HepG2 (cell line): ENCODE measurements around the gene CMTM1. TPM values are rescaled to one million over a fixed set of nuclear protein-coding genes. Genes with fewer than 3 reads are reported as not detected.

ENCODE experiments used
- HMGA1 ChIP-seq: sonication (generic); formaldehyde crosslinking; conservative IDR thresholded peaks from 2 replicates; pipeline ENCODE4 v1.4.0; 2020; ENCODE audit warnings: missing genetic modification reagents
- HNRNPUL1 ChIP-seq: fragments of 200-400 bp; formaldehyde crosslinking; IDR thresholded peaks from 2 replicates; pipeline ENCODE4 v1.6.1; 2017; ENCODE audit warnings: low read depth, mild to moderate bottlenecking, low read length, moderate library complexity
- LCORL ChIP-seq, 2 experiments: fragments of 450-650 bp in 1 of 2; sonication (generic) in 1 of 2; formaldehyde crosslinking in 1 of 2; IDR thresholded peaks; 2 replicates each; pipeline versions ENCODE4 v1.5.0 to v1.6.1; 2017 to 2020; ENCODE audit warnings: antibody characterized with exemption in 1 of 2, missing genetic modification reagents in 1 of 2
- TBP ChIP-seq: sonication (generic); formaldehyde crosslinking; IDR thresholded peaks from 2 replicates; pipeline ENCODE4 v1.5.0; 2020; ENCODE audit warnings: missing genetic modification reagents
- TCF7L2 ChIP-seq: IDR thresholded peaks from 2 replicates; pipeline ENCODE4 v1.6.1; 2011; ENCODE audit warnings: mild to moderate bottlenecking, low read depth, low read length, moderate library complexity
- TP53 ChIP-seq: sonication (generic); formaldehyde crosslinking; conservative IDR thresholded peaks from 2 replicates; pipeline ENCODE4 v1.4.0; 2020; ENCODE audit warnings: missing genetic modification reagents
- ZNF121 ChIP-seq: sonication (generic); formaldehyde crosslinking; IDR thresholded peaks from 2 replicates; pipeline ENCODE4 v1.5.0; 2020; ENCODE audit warnings: mild to moderate bottlenecking, missing genetic modification reagents
- ZNF205 ChIP-seq: IDR thresholded peaks from 2 replicates; pipeline ENCODE4 v1.6.1; 2018; ENCODE audit warnings: missing biosample characterization, missing genetic modification reagents
- ZNF235 ChIP-seq: sonication (generic); formaldehyde crosslinking; IDR thresholded peaks from 2 replicates; pipeline ENCODE4 v1.8.1; 2023; ENCODE audit warnings: mild to moderate bottlenecking, missing genetic modification reagents, borderline replicate concordance
- ZNF253 ChIP-seq: sonication (generic); formaldehyde crosslinking; IDR thresholded peaks from 2 replicates; pipeline ENCODE4 v1.8.0; 2022; ENCODE audit warnings: mild to moderate bottlenecking, missing genetic modification reagents, borderline replicate concordance
- ZNF678 ChIP-seq: sonication (generic); formaldehyde crosslinking; IDR thresholded peaks from 2 replicates; pipeline ENCODE4 v1.4.0; 2020; ENCODE audit warnings: mild to moderate bottlenecking, missing genetic modification reagents
- ZNF792 ChIP-seq: IDR thresholded peaks from 2 replicates; pipeline ENCODE4 v1.6.1; 2016
- polyA plus RNA-seq, 8 experiments: library from polyadenylated mRNA; depleted of rRNA in 3 of 8; stranded (reverse) in 7 of 8; unstranded in 1 of 8; fragments of >200 nt; fragmentation: Illumina TruSeq in 4 of 8; extraction: Trizol in 4 of 8; gene quantifications; 2 replicates each; pipeline versions ENCODE4 v1.2.1 to v1.2.3, GENCODE V29; 2011 to 2016; ENCODE audit warnings: low read depth in 4 of 8, missing spikeins in 1 of 8, mixed read lengths in 1 of 8; ENCODE audit not compliant: insufficient read depth in 1 of 8
- total RNA-seq, 5 experiments: library from RNA; depleted of rRNA; stranded (reverse); fragments of >200 nt; fragmentation: Illumina TruSeq; extraction: Trizol; gene quantifications; 2 replicates each; pipeline ENCODE4 v1.2.3, GENCODE V29; 2016; ENCODE audit warnings: low read depth in 1 of 5
- TF ChIP-seq, protein P1 (sequence below): sonication (generic); formaldehyde crosslinking; IDR thresholded peaks from 2 replicates; pipeline ENCODE4 v1.4.0; 2020; ENCODE audit warnings: mild to moderate bottlenecking, missing genetic modification reagents
- TF ChIP-seq, protein P2 (sequence below): IDR thresholded peaks from 2 replicates; pipeline ENCODE4 v1.4.0; 2020; ENCODE audit warnings: mild to moderate bottlenecking, missing genetic modification reagents

CMTM1 gene
- total and polyA plus RNA-seq, 2 of the 13 experiments (the other 11 are each of a cell fraction or from before 2014, with no cell fraction given) = 1.7 to 2.9 TPM

DNA sequence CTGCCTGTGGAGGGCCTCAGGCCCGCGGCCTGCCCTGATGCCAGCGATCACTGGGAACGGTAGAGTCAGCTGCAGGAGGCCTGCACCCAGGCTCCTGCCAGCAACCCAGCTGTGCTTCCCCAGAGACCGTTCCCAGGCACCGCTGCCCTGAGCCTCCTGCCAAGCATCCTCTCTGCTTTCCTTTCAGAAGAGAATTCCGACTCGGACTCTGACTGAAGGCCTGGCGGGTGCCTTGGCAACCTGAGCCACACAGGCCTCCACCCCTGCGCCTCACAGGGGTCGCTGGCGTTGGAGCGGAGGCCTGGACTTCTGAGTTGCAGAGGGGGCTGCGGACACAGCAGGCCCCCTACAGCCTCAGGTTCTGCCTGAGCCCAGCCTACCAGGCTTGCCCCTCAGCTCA lies 46.2 kb downstream of the CMTM1 start (continued):
- TF ChIP-seq HNRNPUL1 (no peak), LCORL (IDR thresholded peaks at IDR 0.05) (no peak), LCORL (CRISPR knock-in tag; IDR thresholded peaks at IDR 0.05) (no peak), TBP (CRISPR knock-in tag) (no peak), ZNF253 (CRISPR knock-in tag) (no peak), HMGA1 (no peak), ZNF678 (CRISPR knock-in tag) (no peak), TP53 (CRISPR knock-in tag) (no peak), ZNF205 (CRISPR knock-in tag) (no peak), ZNF235 (CRISPR knock-in tag) (no peak), TCF7L2 (no peak), ZNF121 (CRISPR knock-in tag) (no peak), ZNF792 (CRISPR knock-in tag) (no peak)
- TF ChIP-seq, protein P1, sequence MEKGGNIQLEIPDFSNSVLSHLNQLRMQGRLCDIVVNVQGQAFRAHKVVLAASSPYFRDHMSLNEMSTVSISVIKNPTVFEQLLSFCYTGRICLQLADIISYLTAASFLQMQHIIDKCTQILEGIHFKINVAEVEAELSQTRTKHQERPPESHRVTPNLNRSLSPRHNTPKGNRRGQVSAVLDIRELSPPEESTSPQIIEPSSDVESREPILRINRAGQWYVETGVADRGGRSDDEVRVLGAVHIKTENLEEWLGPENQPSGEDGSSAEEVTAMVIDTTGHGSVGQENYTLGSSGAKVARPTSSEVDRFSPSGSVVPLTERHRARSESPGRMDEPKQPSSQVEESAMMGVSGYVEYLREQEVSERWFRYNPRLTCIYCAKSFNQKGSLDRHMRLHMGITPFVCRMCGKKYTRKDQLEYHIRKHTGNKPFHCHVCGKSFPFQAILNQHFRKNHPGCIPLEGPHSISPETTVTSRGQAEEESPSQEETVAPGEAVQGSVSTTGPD (CRISPR knock-in tag) = no peak
- TF ChIP-seq, protein P2, sequence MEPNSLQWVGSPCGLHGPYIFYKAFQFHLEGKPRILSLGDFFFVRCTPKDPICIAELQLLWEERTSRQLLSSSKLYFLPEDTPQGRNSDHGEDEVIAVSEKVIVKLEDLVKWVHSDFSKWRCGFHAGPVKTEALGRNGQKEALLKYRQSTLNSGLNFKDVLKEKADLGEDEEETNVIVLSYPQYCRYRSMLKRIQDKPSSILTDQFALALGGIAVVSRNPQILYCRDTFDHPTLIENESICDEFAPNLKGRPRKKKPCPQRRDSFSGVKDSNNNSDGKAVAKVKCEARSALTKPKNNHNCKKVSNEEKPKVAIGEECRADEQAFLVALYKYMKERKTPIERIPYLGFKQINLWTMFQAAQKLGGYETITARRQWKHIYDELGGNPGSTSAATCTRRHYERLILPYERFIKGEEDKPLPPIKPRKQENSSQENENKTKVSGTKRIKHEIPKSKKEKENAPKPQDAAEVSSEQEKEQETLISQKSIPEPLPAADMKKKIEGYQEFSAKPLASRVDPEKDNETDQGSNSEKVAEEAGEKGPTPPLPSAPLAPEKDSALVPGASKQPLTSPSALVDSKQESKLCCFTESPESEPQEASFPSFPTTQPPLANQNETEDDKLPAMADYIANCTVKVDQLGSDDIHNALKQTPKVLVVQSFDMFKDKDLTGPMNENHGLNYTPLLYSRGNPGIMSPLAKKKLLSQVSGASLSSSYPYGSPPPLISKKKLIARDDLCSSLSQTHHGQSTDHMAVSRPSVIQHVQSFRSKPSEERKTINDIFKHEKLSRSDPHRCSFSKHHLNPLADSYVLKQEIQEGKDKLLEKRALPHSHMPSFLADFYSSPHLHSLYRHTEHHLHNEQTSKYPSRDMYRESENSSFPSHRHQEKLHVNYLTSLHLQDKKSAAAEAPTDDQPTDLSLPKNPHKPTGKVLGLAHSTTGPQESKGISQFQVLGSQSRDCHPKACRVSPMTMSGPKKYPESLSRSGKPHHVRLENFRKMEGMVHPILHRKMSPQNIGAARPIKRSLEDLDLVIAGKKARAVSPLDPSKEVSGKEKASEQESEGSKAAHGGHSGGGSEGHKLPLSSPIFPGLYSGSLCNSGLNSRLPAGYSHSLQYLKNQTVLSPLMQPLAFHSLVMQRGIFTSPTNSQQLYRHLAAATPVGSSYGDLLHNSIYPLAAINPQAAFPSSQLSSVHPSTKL (CRISPR knock-in tag) = no peak
